GM18517 (cell line): Measurements from ENCODE around the gene NCCRP1.

Experiments used
- ATAC-seq: cut with Tn5 transposase; IDR thresholded peaks from one replicate; pipeline ENCODE4 v1.9.1; 2021; ENCODE audit warnings: mild to moderate bottlenecking, moderate library complexity; ENCODE audit not compliant: unreplicated experiment

Gene NCCRP1

GRCh38 chr19:39163621-39164020 is 33.1 kb upstream of the NCCRP1 start:
- ATAC-seq = no peak

- ATAC-seq = no peak
These were observed 32.5 kb upstream of the NCCRP1 start for GRCh38 chr19:39164289-39164688.

- no peak for ATAC-seq
These were observed 30.9 kb upstream of the NCCRP1 start for GRCh38 chr19:39165857-39166256.

- no peak for ATAC-seq
These were observed 30.0 kb upstream of the NCCRP1 start for GRCh38 chr19:39166571-39167391.

GRCh38 chr19:39167461-39168257 is 29.1 kb upstream of the NCCRP1 start:
- ATAC-seq = no peak

- no peak for ATAC-seq
These were observed 28.3 kb upstream of the NCCRP1 start for GRCh38 chr19:39168258-39169142.

- no peak for ATAC-seq
These were observed 27.5 kb upstream of the NCCRP1 start for GRCh38 chr19:39169143-39169810.

GRCh38 chr19:39170386-39171231 is 26.2 kb upstream of the NCCRP1 start:
- no peak for ATAC-seq

- ATAC-seq = no peak
These were observed 25.0 kb upstream of the NCCRP1 start for GRCh38 chr19:39171479-39172465.

- no peak for ATAC-seq
These were observed 23.9 kb upstream of the NCCRP1 start for GRCh38 chr19:39172700-39173501.

- ATAC-seq = no peak
These were observed 23.2 kb upstream of the NCCRP1 start for GRCh38 chr19:39173502-39173991.

GRCh38 chr19:39174142-39174541 is 22.6 kb upstream of the NCCRP1 start:
- ATAC-seq = no peak

GRCh38 chr19:39174558-39175544 is 21.9 kb upstream of the NCCRP1 start:
- ATAC-seq = no peak

- ATAC-seq = no peak
These were observed 21.2 kb upstream of the NCCRP1 start for GRCh38 chr19:39175564-39175963.

GRCh38 chr19:39177110-39177699 is 19.6 kb upstream of the NCCRP1 start:
- ATAC-seq = no peak

GRCh38 chr19:39177736-39178135 is 19.0 kb upstream of the NCCRP1 start:
- no peak for ATAC-seq
